NCI-H524 treated with DMSO at 0.1 percent for 48 hours (cell line): ENCODE data around the gene DCC.
A peak's percentile ranks its signal among the peaks of the same experiment; 100 is the strongest.

ENCODE experiments used
- DNase-seq: peaks from one replicate; lab custom pipeline; 2025; lab: John Stamatoyannopoulos, UW

Gene DCC

GRCh38 chr18:53225567-53226325 lies 885.7 kb downstream of the DCC start:
- no peak for DNase-seq

- no peak for DNase-seq
Observed at GRCh38 chr18:53234610-53235009, 894.6 kb downstream of the DCC start.

GRCh38 chr18:53241161-53241560 lies 901.2 kb downstream of the DCC start:
- DNase-seq, result no peak

- no peak for DNase-seq
Observed at GRCh38 chr18:53253789-53254188, 913.8 kb downstream of the DCC start.

- no peak for DNase-seq
Observed at GRCh38 chr18:53254265-53254664, 914.3 kb downstream of the DCC start.

- DNase-seq, result no peak
Observed at GRCh38 chr18:53261241-53261640, 921.2 kb downstream of the DCC start.

GRCh38 chr18:53266850-53267249 lies 926.9 kb downstream of the DCC start:
- DNase-seq, result no peak

GRCh38 chr18:53268455-53268854 lies 928.5 kb downstream of the DCC start:
- no peak for DNase-seq

- no peak for DNase-seq
Observed at GRCh38 chr18:53281406-53281805, 941.4 kb downstream of the DCC start.

- DNase-seq, result no peak
Observed at GRCh38 chr18:53283708-53284107, 943.7 kb downstream of the DCC start.

- DNase-seq, result no peak
Observed at GRCh38 chr18:53305461-53305860, 965.5 kb downstream of the DCC start.

GRCh38 chr18:53319628-53320027 lies 979.6 kb downstream of the DCC start:
- DNase-seq, result no peak

- no peak for DNase-seq
Observed at GRCh38 chr18:53322163-53322562, 982.2 kb downstream of the DCC start.

GRCh38 chr18:53324353-53324752 lies 984.4 kb downstream of the DCC start:
- DNase-seq, result no peak

GRCh38 chr18:53360501-53361443 lies 1020.8 kb downstream of the DCC start:
- no peak for DNase-seq

- no peak for DNase-seq
Observed at GRCh38 chr18:53375621-53376020, 1035.6 kb downstream of the DCC start.

GRCh38 chr18:53380063-53380639 lies 1040.2 kb downstream of the DCC start:
- peak; percentile 5 for DNase-seq

- DNase-seq, result no peak
Observed at GRCh38 chr18:53382870-53383269, 1042.9 kb downstream of the DCC start.

GRCh38 chr18:53385889-53386288 lies 1045.9 kb downstream of the DCC start:
- no peak for DNase-seq

- no peak for DNase-seq
Observed at GRCh38 chr18:53387581-53387980, 1047.6 kb downstream of the DCC start.

- no peak for DNase-seq
Observed at GRCh38 chr18:53402670-53403069, 1062.7 kb downstream of the DCC start.

GRCh38 chr18:53408271-53408670 lies 1068.3 kb downstream of the DCC start:
- no peak for DNase-seq

GRCh38 chr18:53411511-53411910 lies 1071.5 kb downstream of the DCC start:
- no peak for DNase-seq
